WTC11 (cell line): ENCODE measurements around the gene GPATCH8. TPM values are rescaled to one million over a fixed set of nuclear protein-coding genes. Genes with fewer than 3 reads are reported as not detected.

Source experiments
- ATAC-seq: fragments of 200-7000 bp; cut with Tn5 transposase; 2 replicates; pipeline ENCODE4 v1.10.0; 2021; ENCODE audit warnings: mild to moderate bottlenecking, moderate library complexity
- CTCF ChIA-PET: fragments of 300-600 bp; sonication (Branson Sonifier 250); formaldehyde crosslinking; loops from one replicate; lab custom pipeline; 2021; ENCODE audit warnings: antibody characterized with exemption; lab: Charles Lee
- POLR2A ChIA-PET: fragments of 350-600 bp; sonication (Branson Sonifier 250); formaldehyde crosslinking; loops from one replicate; lab custom pipeline; 2021; ENCODE audit warnings: antibody characterized with exemption; lab: Charles Lee
- DNase-seq: peaks from one replicate; pipeline ENCODE4 v3.0.0; 2021; ENCODE audit warnings: low spot score
- H3K27ac Mint-ChIP-seq: 2 replicates; pipeline ENCODE4 v1.8.0; 2021; ENCODE audit warnings: mixed read lengths
- H3K27me3 Mint-ChIP-seq: 2 replicates; pipeline ENCODE4 v1.8.0; 2021; ENCODE audit warnings: low read depth, mild to moderate bottlenecking, moderate library complexity, mixed read lengths
- H3K36me3 Mint-ChIP-seq: 2 replicates; pipeline ENCODE4 v1.8.0; 2021; ENCODE audit warnings: mixed read lengths
- H3K4me1 Mint-ChIP-seq: 2 replicates; pipeline ENCODE4 v1.8.0; 2022; ENCODE audit warnings: mixed read lengths
- H3K4me3 Mint-ChIP-seq: 2 replicates; pipeline ENCODE4 v1.8.0; 2021; ENCODE audit warnings: mild to moderate bottlenecking, moderate library complexity, mixed read lengths
- H3K9me3 Mint-ChIP-seq: 2 replicates; pipeline ENCODE4 v1.8.0; 2021; ENCODE audit warnings: mixed read lengths
- CDX4 ChIP-seq: fragments of 250-450 bp; sonication (Bioruptor Pico); IDR thresholded peaks from 2 replicates; pipeline ENCODE4 v1.9.0; 2021; ENCODE audit warnings: moderate library complexity, mild to moderate bottlenecking, inconsistent platforms, borderline replicate concordance
- CTCF ChIP-seq: fragments of 200-600 bp; IDR thresholded peaks from 2 replicates; pipeline ENCODE4 v1.8.0; 2022; ENCODE audit warnings: antibody characterized with exemption
- ERG ChIP-seq: fragments of 250-450 bp; sonication (Bioruptor Pico); IDR thresholded peaks from 2 replicates; pipeline ENCODE4 v1.8.0; 2021; ENCODE audit warnings: mild to moderate bottlenecking
- ETV6 ChIP-seq: sonication (generic); formaldehyde crosslinking; IDR thresholded peaks from 2 replicates; pipeline ENCODE4 v1.8.1; 2022; ENCODE audit warnings: mild to moderate bottlenecking, missing genetic modification reagents
- GRHL2 ChIP-seq: fragments of 250-450 bp; sonication (Bioruptor Pico); IDR thresholded peaks from 2 replicates; pipeline ENCODE4 v1.8.0; 2022; ENCODE audit warnings: mild to moderate bottlenecking, moderate library complexity; ENCODE audit not compliant: insufficient replicate concordance, severe bottlenecking
- GTF2I ChIP-seq: fragments of 250-450 bp; sonication (Bioruptor Pico); conservative IDR thresholded peaks from 2 replicates; pipeline ENCODE4 v1.4.0; 2021; ENCODE audit warnings: mild to moderate bottlenecking
- HMGA2 ChIP-seq: fragments of 250-450 bp; sonication (Bioruptor Pico); IDR thresholded peaks from 2 replicates; pipeline ENCODE4 v1.4.0; 2021; ENCODE audit warnings: mild to moderate bottlenecking, moderate library complexity
- HMGXB4 ChIP-seq: sonication (generic); formaldehyde crosslinking; IDR thresholded peaks from 2 replicates; pipeline ENCODE4 v1.8.1; 2023; ENCODE audit warnings: mild to moderate bottlenecking, moderate library complexity, missing genetic modification reagents
- IRF2 ChIP-seq: sonication (generic); formaldehyde crosslinking; IDR thresholded peaks from 2 replicates; pipeline ENCODE4 v1.8.0; 2022; ENCODE audit warnings: low read depth, missing genetic modification reagents, borderline replicate concordance
- PRRX2 ChIP-seq: fragments of 250-450 bp; sonication (Bioruptor Pico); IDR thresholded peaks from 2 replicates; pipeline ENCODE4 v1.8.0; 2021; ENCODE audit warnings: mild to moderate bottlenecking
- TEAD4 ChIP-seq: sonication (generic); formaldehyde crosslinking; IDR thresholded peaks from 2 replicates; pipeline ENCODE4 v1.8.0; 2022; ENCODE audit warnings: mild to moderate bottlenecking, missing genetic modification reagents
- ZNF396 ChIP-seq: fragments of 250-450 bp; sonication (Bioruptor Pico); IDR thresholded peaks from 2 replicates; pipeline ENCODE4 v1.8.0; 2021; ENCODE audit warnings: mild to moderate bottlenecking, moderate library complexity, borderline replicate concordance
- total RNA-seq: library from RNA; stranded (reverse); gene quantifications from 3 replicates; pipeline ENCODE4 v1.2.3, GENCODE V29; 2021
- TF ChIP-seq, protein P1 (sequence below): sonication (generic); formaldehyde crosslinking; IDR thresholded peaks from 2 replicates; pipeline ENCODE4 v1.8.0; 2023; ENCODE audit warnings: mild to moderate bottlenecking, missing genetic modification reagents
- TF ChIP-seq, protein P2 (sequence below): fragments of 250-450 bp; sonication (Bioruptor Pico); IDR thresholded peaks from 2 replicates; pipeline ENCODE4 v1.9.0; 2021; ENCODE audit warnings: mild to moderate bottlenecking
- TF ChIP-seq, protein P3 (sequence below): sonication (generic); formaldehyde crosslinking; IDR thresholded peaks from 2 replicates; pipeline ENCODE4 v1.8.1; 2022; ENCODE audit warnings: low read depth, missing genetic modification reagents, borderline replicate concordance
- TF ChIP-seq, protein P4 (sequence below): fragments of 250-450 bp; sonication (Bioruptor Pico); conservative IDR thresholded peaks from 2 replicates; pipeline ENCODE4 v1.9.0; 2021; ENCODE audit warnings: mild to moderate bottlenecking

GPATCH8 gene
- total RNA-seq, 1 experiment from 2014 or later: 51.9 TPM

GRCh38 chr17:44540246-44541084 lies 37.3 kb upstream of the GPATCH8 start:
- ChIA-PET POLR2A (interaction anchor here (0.6 to 2.0 kb wide), 5 partner anchors 9 to 1508 kb away, joined by 3 to 16 read pairs (median 4); partner anchors contain the start of gene FZD2), CTCF (interaction anchor here (0.6 to 3.2 kb wide), 16 partner anchors 8 to 595 kb away, joined by 3 to 17 read pairs (median 4); partner anchors contain the start of genes ACBD4 and FZD2)
- Mint-ChIP-seq H3K27ac (no peak overlapping the region), H3K4me3 (peak overlapping the region; percentile 60), H3K9me3 (0 out of 2 replicates have a peak, but pooled peaks cover 8% of the 10 kb centered on the region), H3K4me1 (peaks cover 83% of the 10 kb centered on the region), H3K27me3 (peaks cover 92% of the 10 kb centered on the region), H3K36me3 (no peaks in the 10 kb centered on the region)
- ATAC-seq: no peak
- no peak for DNase-seq
- TF ChIP-seq, protein P1, sequence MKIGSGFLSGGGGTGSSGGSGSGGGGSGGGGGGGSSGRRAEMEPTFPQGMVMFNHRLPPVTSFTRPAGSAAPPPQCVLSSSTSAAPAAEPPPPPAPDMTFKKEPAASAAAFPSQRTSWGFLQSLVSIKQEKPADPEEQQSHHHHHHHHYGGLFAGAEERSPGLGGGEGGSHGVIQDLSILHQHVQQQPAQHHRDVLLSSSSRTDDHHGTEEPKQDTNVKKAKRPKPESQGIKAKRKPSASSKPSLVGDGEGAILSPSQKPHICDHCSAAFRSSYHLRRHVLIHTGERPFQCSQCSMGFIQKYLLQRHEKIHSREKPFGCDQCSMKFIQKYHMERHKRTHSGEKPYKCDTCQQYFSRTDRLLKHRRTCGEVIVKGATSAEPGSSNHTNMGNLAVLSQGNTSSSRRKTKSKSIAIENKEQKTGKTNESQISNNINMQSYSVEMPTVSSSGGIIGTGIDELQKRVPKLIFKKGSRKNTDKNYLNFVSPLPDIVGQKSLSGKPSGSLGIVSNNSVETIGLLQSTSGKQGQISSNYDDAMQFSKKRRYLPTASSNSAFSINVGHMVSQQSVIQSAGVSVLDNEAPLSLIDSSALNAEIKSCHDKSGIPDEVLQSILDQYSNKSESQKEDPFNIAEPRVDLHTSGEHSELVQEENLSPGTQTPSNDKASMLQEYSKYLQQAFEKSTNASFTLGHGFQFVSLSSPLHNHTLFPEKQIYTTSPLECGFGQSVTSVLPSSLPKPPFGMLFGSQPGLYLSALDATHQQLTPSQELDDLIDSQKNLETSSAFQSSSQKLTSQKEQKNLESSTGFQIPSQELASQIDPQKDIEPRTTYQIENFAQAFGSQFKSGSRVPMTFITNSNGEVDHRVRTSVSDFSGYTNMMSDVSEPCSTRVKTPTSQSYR (CRISPR knock-in tag): no peak
- no peak for TF ChIP-seq HMGXB4 (CRISPR knock-in tag)
- peak; percentile 80 for TF ChIP-seq GTF2I (CRISPR knock-in tag)

GRCh38 chr17:44539673-44540072 lies 36.5 kb upstream of the GPATCH8 start:
- peaks cover 87% of the 10 kb centered on the region for H3K27me3 Mint-ChIP-seq
- H3K9me3 Mint-ChIP-seq: 0 out of 2 replicates have a peak, but pooled peaks cover 8% of the 10 kb centered on the region
- ChIA-PET POLR2A (interaction anchor here (0.6 to 2.0 kb wide), 6 partner anchors 10 to 225 kb away, joined by 3 to 16 read pairs (median 3); partner anchors contain the start of gene FZD2), CTCF (interaction anchor here (0.6 to 1.9 kb wide), 15 partner anchors 9 to 187 kb away, joined by 3 to 12 read pairs (median 3); partner anchors contain the start of gene FZD2)
- no peak overlapping the region for H3K27ac Mint-ChIP-seq
- H3K4me3 Mint-ChIP-seq: peak overlapping the region; percentile 38
- peak; percentile 94 for DNase-seq
- H3K36me3 Mint-ChIP-seq: no peaks in the 10 kb centered on the region
- ATAC-seq: peak; percentile 73
- peaks cover 75% of the 10 kb centered on the region for H3K4me1 Mint-ChIP-seq
- TF ChIP-seq, protein P2, sequence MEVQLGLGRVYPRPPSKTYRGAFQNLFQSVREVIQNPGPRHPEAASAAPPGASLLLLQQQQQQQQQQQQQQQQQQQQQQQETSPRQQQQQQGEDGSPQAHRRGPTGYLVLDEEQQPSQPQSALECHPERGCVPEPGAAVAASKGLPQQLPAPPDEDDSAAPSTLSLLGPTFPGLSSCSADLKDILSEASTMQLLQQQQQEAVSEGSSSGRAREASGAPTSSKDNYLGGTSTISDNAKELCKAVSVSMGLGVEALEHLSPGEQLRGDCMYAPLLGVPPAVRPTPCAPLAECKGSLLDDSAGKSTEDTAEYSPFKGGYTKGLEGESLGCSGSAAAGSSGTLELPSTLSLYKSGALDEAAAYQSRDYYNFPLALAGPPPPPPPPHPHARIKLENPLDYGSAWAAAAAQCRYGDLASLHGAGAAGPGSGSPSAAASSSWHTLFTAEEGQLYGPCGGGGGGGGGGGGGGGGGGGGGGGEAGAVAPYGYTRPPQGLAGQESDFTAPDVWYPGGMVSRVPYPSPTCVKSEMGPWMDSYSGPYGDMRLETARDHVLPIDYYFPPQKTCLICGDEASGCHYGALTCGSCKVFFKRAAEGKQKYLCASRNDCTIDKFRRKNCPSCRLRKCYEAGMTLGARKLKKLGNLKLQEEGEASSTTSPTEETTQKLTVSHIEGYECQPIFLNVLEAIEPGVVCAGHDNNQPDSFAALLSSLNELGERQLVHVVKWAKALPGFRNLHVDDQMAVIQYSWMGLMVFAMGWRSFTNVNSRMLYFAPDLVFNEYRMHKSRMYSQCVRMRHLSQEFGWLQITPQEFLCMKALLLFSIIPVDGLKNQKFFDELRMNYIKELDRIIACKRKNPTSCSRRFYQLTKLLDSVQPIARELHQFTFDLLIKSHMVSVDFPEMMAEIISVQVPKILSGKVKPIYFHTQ: no peak
- TF ChIP-seq ETV6 (CRISPR knock-in tag): peak; percentile 50; the same call in 1 of the 2 replicates
- TF ChIP-seq ZNF396 (CRISPR knock-in tag): no peak
- no peak for TF ChIP-seq GRHL2 (CRISPR knock-in tag)
- TF ChIP-seq, protein P3, sequence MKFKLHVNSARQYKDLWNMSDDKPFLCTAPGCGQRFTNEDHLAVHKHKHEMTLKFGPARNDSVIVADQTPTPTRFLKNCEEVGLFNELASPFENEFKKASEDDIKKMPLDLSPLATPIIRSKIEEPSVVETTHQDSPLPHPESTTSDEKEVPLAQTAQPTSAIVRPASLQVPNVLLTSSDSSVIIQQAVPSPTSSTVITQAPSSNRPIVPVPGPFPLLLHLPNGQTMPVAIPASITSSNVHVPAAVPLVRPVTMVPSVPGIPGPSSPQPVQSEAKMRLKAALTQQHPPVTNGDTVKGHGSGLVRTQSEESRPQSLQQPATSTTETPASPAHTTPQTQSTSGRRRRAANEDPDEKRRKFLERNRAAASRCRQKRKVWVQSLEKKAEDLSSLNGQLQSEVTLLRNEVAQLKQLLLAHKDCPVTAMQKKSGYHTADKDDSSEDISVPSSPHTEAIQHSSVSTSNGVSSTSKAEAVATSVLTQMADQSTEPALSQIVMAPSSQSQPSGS (CRISPR knock-in tag): no peak
- TF ChIP-seq CTCF: no peak
- no peak for TF ChIP-seq ERG (CRISPR knock-in tag)
- TF ChIP-seq CDX4 (CRISPR knock-in tag): no peak
- peak; percentile 56; the same call in 1 of the 2 replicates for TF ChIP-seq TEAD4 (CRISPR knock-in tag)
- TF ChIP-seq PRRX2 (CRISPR knock-in tag): no peak
- no peak for TF ChIP-seq HMGA2 (CRISPR knock-in tag)
- TF ChIP-seq, protein P4, sequence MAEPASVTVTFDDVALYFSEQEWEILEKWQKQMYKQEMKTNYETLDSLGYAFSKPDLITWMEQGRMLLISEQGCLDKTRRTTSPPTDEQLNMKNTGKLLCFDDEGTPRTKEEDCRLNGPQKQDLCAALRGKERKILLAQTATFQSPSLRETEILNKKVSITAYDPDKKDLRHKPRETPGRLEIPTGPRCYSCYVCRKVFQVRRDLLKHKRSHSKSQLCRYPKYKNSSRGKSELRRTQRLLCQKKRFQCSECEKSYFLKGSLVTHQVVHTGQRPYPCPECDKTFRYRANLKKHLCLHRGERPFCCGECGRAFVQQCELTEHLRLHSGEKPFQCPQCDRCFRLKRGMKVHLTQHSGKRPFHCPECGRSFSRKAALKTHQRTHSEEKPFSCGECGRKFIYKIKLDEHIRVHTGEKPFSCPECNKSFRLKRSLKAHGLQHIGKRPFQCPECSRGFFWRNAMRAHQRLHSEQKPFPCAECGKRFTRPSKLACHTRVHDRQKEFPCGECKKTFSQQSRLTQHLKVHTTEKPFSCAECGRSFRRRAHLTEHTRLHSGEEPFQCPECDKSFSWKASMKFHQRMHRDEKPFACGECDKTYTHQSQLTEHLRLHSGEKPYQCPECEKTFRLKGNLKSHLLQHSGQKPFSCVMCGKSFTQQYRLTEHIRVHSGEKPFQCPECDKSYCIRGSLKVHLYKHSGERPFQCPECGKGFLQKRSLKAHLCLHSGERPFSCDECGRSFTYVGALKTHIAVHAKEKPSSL: no peak
- TF ChIP-seq IRF2 (CRISPR knock-in tag): no peak
